Inflammatory macrophage treated with lipopolysaccharide for 4 hours (primary cell): ENCODE data around the gene SHISA7.

Experiments used
- DNase-seq: peaks from one replicate; pipeline ENCODE4 v3.0.0-alpha.2; 2020

SHISA7 gene

GRCh38 chr19:55385724-55386492, 57.2 kb downstream of the SHISA7 start, which contains the start of gene RPL28:
RPL28 (plus strand) TSS chr19:55385932; CDS start chr19:55386358, 426 bp downstream.
- DNase-seq: peak; percentile 99

- DNase-seq: peak; percentile 95
Observed at GRCh38 chr19:55384920-55385723, 58.0 kb downstream of the SHISA7 start.

GRCh38 chr19:55384131-55384919, 58.8 kb downstream of the SHISA7 start, which contains the start of gene TMEM238:
TMEM238 (minus strand) TSS chr19:55384292; CDS start chr19:55384259, 33 bp downstream.
- DNase-seq: peak; percentile 36

GRCh38 chr19:55383279-55384130, 59.6 kb downstream of the SHISA7 start:
- DNase-seq: peak; percentile 65

- DNase-seq: no peak
Observed at GRCh38 chr19:55382522-55383054, 60.5 kb downstream of the SHISA7 start.

- DNase-seq: no peak
Observed at GRCh38 chr19:55382013-55382412, 61.1 kb downstream of the SHISA7 start.

GRCh38 chr19:55379174-55379573, 63.9 kb downstream of the SHISA7 start:
- no peak for DNase-seq
